Stimulated activated CD4-positive, alpha-beta T cell treated with anti-CD3 and anti-CD28 coated beads, Interleukin-1b, Interleukin-23, amount 100 ng/mL, for 24 hours (primary cell): ENCODE data around the gene NAPB.
A peak's percentile ranks its signal among the peaks of the same experiment; 100 is the strongest.
"Not testable (repeated sequence)": the region's sequence is repeated elsewhere in the genome, so short reads cannot be mapped to it uniquely, and the experiment has no call there.

Source experiments
- DNase-seq, 4 experiments: peaks; one replicate each; pipeline ENCODE4 v3.0.0-alpha.2; 2020; ENCODE audit warnings: low read depth in 4 of 4, low spot score in 1 of 4

NAPB gene

GRCh38 chr20:23420943-23421931 is at the start of gene NAPB:
NAPB (minus strand) TSS chr20:23421488; CDS start chr20:23421402, 86 bp downstream.
- DNase-seq: peak; percentile 88 to 92 (median 91)

GRCh38 chr20:23466961-23467360 is 45.7 kb upstream of the NAPB start:
- not testable (repeated sequence) for DNase-seq

GRCh38 chr20:23461180-23461579 is 39.9 kb upstream of the NAPB start:
- DNase-seq: no peak

- no peak for DNase-seq
Observed at GRCh38 chr20:23459461-23460150, 38.3 kb upstream of the NAPB start.

- DNase-seq: no peak
Observed at GRCh38 chr20:23456873-23457272, 35.6 kb upstream of the NAPB start.

DNA sequence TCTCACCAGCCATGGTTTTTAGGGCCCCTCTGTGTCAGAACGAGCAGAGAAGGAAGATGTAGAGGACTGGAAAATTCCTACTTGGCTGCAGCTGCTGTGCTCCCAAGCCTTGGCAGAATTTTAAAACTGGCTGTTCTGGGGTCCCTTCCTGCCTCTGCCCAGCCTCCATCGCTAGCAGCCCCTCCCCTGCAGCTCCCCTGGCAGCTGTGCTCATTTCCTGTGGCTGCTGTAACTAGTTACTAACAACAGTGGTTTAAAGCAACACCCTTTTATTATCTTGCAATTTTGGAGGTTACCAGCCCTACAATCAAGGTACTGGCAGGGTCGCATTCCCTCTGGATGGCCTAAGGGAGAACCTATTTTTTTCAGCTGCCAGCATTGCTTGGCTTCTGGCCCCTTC is 35.1 kb upstream of the NAPB start:
- no peak for DNase-seq

- no peak for DNase-seq
Observed at GRCh38 chr20:23455639-23456038, 34.4 kb upstream of the NAPB start.

- no peak for DNase-seq
Observed at GRCh38 chr20:23454816-23455215, 33.5 kb upstream of the NAPB start.

GRCh38 chr20:23453549-23454543 is 32.6 kb upstream of the NAPB start:
- DNase-seq: no peak

DNA sequence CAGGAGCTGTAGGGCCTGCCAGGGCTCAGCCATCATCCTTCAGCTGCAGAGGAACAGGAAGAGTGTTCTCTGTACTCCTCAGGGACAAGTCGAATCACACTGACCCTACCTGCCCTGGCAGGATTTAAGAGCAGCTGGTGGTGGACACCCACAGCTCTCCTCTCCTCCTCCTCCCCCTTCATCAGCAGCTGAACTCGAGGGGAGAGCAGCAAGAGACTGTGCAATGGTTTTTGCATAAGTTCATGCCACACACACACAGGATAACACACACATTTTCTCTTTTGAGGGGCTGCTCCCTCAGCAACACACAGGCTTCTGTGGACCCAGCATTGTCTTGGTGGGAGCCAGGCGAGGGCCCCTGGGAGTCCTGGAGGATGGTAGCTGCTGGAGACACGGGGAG is 31.5 kb upstream of the NAPB start, which contains the start of gene CST11:
Gene CST11, minus strand, starts transcription at position 101 of the 400 bp plus-strand sequence. Its CDS starts 65 bp downstream, at position 36.
- DNase-seq: no peak

DNA sequence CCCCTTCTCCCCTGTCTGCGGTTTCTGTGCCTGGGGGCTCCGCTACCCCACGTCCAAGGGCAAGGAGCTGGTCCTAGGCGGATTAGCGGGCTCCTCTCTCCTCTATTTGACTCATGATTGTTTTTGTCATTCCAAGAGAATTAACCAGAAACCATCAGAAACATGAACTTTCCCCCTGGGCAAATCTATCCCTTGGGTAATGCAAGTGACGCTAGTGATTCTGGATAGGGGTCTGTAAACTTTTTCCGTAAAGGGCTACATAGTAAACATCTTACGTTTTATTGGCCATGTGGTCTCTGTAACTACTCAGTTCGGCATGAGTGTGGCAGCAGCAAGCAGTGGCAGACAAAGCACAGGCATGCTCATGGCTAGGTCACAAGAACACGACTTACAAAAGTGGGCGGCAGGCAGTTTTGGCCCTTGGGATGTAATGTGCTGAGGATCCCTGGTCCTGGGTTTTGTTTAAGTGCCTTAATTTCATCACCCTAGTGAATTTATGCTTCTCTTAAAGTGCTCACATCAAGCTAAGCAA is 30.7 kb upstream of the NAPB start:
- DNase-seq: no peak

GRCh38 chr20:23450877-23451276 is 29.6 kb upstream of the NAPB start:
- no peak for DNase-seq

DNA sequence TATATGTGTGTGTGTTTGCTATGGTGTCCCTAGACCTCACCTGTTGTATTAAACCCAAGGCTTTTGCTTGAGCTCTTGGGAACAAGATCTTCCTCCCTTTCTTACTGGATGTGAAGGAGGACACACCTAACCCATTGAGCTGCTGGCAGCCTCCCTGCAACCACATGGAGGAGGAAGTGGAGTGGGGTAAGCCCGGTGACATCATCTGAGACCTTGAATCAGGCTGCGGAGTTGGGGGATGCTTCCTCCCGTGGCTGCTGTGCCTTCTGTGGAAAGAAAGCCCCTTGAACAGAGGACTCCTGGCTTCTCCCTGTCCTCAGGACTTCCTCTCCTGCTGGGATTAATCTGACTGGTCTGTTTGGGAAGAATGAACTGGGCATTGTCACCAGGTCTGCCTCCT is 28.1 kb upstream of the NAPB start:
- no peak for DNase-seq

DNA sequence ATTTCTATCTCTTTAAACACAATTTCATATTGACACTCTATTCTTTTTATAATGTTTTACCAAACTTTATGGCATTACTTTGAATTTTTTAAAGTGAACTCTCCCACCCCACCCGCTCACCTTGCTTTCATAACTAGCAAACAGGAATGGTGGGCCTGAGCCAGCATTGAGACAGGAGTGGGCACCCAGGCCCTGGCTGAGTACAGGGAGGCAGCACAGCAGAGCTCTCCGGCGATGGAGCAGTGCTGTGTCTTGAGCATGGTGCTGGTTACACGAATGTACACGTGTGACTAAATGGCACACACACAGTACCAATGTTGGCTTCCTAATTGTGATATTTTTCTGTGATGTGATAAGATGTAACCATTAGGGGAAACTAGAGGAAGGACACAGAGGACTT is 26.9 kb upstream of the NAPB start:
- DNase-seq: no peak

DNA sequence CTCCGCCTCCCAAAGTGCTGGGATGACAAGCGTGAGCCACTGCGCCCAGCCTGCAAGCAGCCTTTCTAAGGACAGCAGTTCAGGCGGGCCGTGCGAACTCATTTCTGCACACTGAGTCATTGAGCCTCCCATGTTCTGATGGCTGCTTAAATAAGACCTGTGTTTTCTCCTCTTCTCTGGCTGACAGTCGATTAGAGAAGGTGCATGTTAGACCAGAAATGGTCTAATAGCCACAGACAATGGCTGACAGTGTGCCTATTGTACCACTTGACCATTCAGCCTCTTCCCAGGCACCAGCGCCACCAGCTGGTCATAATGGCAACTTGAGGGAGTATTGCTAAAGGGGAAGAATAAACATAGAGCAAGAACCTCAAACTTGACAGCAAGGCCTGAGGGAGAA is 25.2 kb upstream of the NAPB start:
- DNase-seq: no peak

GRCh38 chr20:23445596-23446217 is 24.4 kb upstream of the NAPB start:
- DNase-seq: no peak

DNA sequence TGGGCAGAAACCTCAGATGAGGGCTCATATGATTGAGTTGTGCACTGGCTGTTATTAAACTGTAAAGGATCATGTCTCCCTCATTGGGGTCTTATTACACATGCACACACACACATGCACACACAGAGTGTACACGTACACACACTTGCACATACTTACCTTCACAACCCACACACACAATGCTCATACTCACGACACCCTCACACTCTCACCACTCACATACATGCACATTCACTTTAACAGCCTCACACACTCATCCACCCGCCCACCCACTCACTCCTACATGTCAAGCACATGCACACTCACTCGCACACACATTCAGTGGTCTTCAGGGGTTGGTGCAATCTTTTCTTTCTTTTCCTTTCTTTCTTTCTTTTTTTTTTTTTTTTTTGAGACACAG is 23.6 kb upstream of the NAPB start:
- no peak for DNase-seq

DNA sequence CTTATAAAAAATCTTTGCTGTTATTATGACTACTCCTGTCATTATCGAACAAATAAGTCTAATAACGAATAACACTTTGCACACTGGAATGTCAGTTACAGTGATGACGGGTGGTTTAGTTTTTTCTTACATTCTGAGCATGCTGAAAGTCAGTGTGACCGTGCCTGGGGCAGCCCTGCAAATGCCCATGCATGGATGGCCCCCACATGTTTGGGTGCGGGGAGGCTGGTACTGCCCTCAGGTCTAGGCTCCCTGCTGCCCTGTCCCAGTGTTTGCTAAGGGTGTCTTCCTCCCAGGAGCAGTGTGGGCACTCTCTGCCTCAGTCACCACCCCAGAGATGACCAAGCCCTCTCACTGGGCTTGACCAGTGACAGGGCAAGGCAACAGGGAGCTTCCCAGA is 21.1 kb upstream of the NAPB start:
- DNase-seq: no peak

- peak; percentile 36 to 43 (median 40) for DNase-seq
Observed at GRCh38 chr20:23441850-23442313, 20.6 kb upstream of the NAPB start.

DNA sequence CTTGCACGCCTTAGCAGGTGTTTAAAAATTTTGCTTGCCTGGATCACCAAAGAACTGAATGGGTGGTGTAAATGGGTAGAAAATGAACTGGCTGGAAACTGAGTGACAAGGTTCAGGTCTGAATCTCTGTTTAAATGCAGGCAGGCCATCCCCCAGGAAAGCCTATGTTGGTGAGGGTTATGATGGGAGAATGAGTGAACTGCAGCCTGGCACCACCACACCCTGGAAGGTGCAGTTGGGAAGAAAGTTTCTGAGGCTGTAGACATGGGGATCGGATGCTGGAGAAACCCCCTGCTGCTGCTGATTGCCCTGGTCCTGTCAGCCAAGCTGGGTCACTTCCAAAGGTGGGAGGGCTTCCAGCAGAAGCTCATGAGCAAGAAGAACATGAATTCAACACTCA is 18.7 kb upstream of the NAPB start:
- no peak for DNase-seq
